Loucy (cell line): ENCODE results near the gene NEK9.

Experiments
- EZH2phosphoT487 ChIP-seq: fragments of 200-600 bp; IDR thresholded peaks from 2 replicates; pipeline ENCODE4 v1.6.1; 2018; ENCODE audit warnings: antibody characterized with exemption, mild to moderate bottlenecking, moderate library complexity, borderline replicate concordance
- TF ChIP-seq, protein P1 (sequence below): fragments of 200-600 bp; sonication (generic); conservative IDR thresholded peaks from 2 replicates; pipeline ENCODE4 v1.5.1; 2014; ENCODE audit warnings: mild to moderate bottlenecking, antibody characterized with exemption, low read length

DNA sequence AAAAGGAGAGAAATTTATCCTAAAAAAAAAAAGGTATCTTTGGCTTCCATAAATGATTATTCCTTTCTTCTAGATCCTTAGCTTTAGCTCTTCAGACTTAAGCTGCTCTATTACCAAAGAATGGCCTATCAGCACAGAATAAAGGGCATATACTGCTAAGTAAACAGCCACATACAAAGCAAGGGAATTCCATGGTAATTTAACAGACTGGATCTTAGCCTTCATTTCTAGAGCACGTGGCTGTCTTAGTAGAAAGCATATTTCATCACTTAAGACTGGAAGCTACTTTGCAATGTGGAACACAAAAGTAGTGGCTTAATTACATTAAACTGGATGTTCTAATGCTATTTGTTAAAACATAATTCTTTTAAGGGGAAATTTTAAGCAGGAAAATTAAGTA lies 26.4 kb upstream of the NEK9 start:
- TF ChIP-seq, protein P1, sequence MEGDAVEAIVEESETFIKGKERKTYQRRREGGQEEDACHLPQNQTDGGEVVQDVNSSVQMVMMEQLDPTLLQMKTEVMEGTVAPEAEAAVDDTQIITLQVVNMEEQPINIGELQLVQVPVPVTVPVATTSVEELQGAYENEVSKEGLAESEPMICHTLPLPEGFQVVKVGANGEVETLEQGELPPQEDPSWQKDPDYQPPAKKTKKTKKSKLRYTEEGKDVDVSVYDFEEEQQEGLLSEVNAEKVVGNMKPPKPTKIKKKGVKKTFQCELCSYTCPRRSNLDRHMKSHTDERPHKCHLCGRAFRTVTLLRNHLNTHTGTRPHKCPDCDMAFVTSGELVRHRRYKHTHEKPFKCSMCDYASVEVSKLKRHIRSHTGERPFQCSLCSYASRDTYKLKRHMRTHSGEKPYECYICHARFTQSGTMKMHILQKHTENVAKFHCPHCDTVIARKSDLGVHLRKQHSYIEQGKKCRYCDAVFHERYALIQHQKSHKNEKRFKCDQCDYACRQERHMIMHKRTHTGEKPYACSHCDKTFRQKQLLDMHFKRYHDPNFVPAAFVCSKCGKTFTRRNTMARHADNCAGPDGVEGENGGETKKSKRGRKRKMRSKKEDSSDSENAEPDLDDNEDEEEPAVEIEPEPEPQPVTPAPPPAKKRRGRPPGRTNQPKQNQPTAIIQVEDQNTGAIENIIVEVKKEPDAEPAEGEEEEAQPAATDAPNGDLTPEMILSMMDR: no peak
- no peak for TF ChIP-seq EZH2phosphoT487
